ENCODE results near the gene OR1K1. TPM values are rescaled to one million over a fixed set of nuclear protein-coding genes. Genes with fewer than 3 reads are reported as not detected.

Gene OR1K1
- total RNA-seq (ENCODE audit: unreplicated experiment) = not detected
- long read RNA-seq = 0 reads

- Mint-ChIP-seq H3K9me3 (ENCODE audit: unreplicated experiment) (no peaks in the 10 kb centered on the region), H3K27ac (ENCODE audit: unreplicated experiment) (no peak within 1 kb of the TSS), H3K4me1 (ENCODE audit: low read depth, unreplicated experiment) (no peaks in the 10 kb centered on the region), H3K27me3 (ENCODE audit: unreplicated experiment) (peaks cover 4% of the 10 kb centered on the region), H3K36me3 (ENCODE audit: unreplicated experiment) (no peaks in the 10 kb centered on the region), H3K4me3 (ENCODE audit: unreplicated experiment) (no peak within 1 kb of the TSS)
- no peak for TF ChIP-seq CTCF (IDR thresholded peaks at IDR 0.05; ENCODE audit: partially characterized antibody, unreplicated experiment)
- DNase-seq = no peak
Observed at GRCh38 chr9:122800066-122801060, at the start of gene OR1K1. Gene OR1K1, plus strand, starts transcription at chr9:122800123. Its CDS starts 0 bp downstream, at chr9:122800123.

GRCh38 chr9:122754825-122755224, 45.1 kb upstream of the OR1K1 start:
- Mint-ChIP-seq H3K36me3 (ENCODE audit: unreplicated experiment) (no peaks in the 10 kb centered on the region), H3K9me3 (ENCODE audit: unreplicated experiment) (no peaks in the 10 kb centered on the region), H3K27ac (ENCODE audit: unreplicated experiment) (no peak overlapping the region), H3K4me1 (ENCODE audit: low read depth, unreplicated experiment) (no peaks in the 10 kb centered on the region), H3K27me3 (ENCODE audit: unreplicated experiment) (peaks cover 1% of the 10 kb centered on the region), H3K4me3 (ENCODE audit: unreplicated experiment) (no peak overlapping the region)
- no peak for TF ChIP-seq CTCF (IDR thresholded peaks at IDR 0.05; ENCODE audit: partially characterized antibody, unreplicated experiment)
- DNase-seq = no peak

- Mint-ChIP-seq H3K36me3 (ENCODE audit: unreplicated experiment) (peaks cover 4% of the 10 kb centered on the region), H3K27ac (ENCODE audit: unreplicated experiment) (no peak overlapping the region), H3K9me3 (ENCODE audit: unreplicated experiment) (peaks cover 7% of the 10 kb centered on the region), H3K4me1 (ENCODE audit: low read depth, unreplicated experiment) (no peaks in the 10 kb centered on the region), H3K4me3 (ENCODE audit: unreplicated experiment) (no peak overlapping the region), H3K27me3 (ENCODE audit: unreplicated experiment) (no peaks in the 10 kb centered on the region)
- DNase-seq = no peak
- TF ChIP-seq CTCF (IDR thresholded peaks at IDR 0.05; ENCODE audit: partially characterized antibody, unreplicated experiment) = no peak
Observed at GRCh38 chr9:122767817-122768216, 32.1 kb upstream of the OR1K1 start.

GRCh38 chr9:122777052-122777451, 22.9 kb upstream of the OR1K1 start:
- no peak for TF ChIP-seq CTCF (IDR thresholded peaks at IDR 0.05; ENCODE audit: partially characterized antibody, unreplicated experiment)
- no peaks in the 10 kb centered on the region for H3K4me1 Mint-ChIP-seq (ENCODE audit: low read depth, unreplicated experiment)
- H3K27me3 Mint-ChIP-seq (ENCODE audit: unreplicated experiment) = peaks cover 5% of the 10 kb centered on the region
- H3K36me3 Mint-ChIP-seq (ENCODE audit: unreplicated experiment) = no peaks in the 10 kb centered on the region
- no peak overlapping the region for H3K27ac Mint-ChIP-seq (ENCODE audit: unreplicated experiment)
- H3K9me3 Mint-ChIP-seq (ENCODE audit: unreplicated experiment) = peaks cover 4% of the 10 kb centered on the region
- H3K4me3 Mint-ChIP-seq (ENCODE audit: unreplicated experiment) = no peak overlapping the region
- DNase-seq = no peak

All from glutamatergic neuron (in vitro differentiated cells).